Measurements from ENCODE around the gene HIPK3.

DNA sequence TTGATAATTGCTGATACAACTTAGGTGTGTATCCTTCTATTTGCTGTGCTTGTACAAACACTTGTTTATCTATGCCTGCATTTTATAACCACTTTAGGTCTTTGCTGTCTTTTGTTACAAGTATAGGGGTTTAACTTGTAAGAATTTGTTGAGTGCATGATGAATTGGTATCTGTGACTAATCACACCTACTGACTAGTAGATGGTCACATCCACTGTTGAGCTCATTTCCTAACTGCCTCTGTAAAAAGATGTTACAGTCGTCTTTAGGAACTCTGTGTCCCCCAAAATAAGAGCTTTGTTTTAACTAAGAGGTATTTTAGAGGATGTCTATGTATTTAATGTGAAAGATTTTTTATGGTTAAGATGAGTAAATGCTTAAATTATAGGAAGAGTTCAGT, 60.5 kb downstream of the HIPK3 start:
- TF ChIP-seq, protein P1, sequence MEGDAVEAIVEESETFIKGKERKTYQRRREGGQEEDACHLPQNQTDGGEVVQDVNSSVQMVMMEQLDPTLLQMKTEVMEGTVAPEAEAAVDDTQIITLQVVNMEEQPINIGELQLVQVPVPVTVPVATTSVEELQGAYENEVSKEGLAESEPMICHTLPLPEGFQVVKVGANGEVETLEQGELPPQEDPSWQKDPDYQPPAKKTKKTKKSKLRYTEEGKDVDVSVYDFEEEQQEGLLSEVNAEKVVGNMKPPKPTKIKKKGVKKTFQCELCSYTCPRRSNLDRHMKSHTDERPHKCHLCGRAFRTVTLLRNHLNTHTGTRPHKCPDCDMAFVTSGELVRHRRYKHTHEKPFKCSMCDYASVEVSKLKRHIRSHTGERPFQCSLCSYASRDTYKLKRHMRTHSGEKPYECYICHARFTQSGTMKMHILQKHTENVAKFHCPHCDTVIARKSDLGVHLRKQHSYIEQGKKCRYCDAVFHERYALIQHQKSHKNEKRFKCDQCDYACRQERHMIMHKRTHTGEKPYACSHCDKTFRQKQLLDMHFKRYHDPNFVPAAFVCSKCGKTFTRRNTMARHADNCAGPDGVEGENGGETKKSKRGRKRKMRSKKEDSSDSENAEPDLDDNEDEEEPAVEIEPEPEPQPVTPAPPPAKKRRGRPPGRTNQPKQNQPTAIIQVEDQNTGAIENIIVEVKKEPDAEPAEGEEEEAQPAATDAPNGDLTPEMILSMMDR (IDR thresholded peaks at IDR 0.05; ENCODE audit: low read depth, low read length): no peak
- no peak for TF ChIP-seq POLR2A (IDR thresholded peaks at IDR 0.05; ENCODE audit: extremely low read depth, insufficient read length)
- TF ChIP-seq, protein P2, sequence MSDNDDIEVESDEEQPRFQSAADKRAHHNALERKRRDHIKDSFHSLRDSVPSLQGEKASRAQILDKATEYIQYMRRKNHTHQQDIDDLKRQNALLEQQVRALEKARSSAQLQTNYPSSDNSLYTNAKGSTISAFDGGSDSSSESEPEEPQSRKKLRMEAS (IDR thresholded peaks at IDR 0.05; ENCODE audit: low read depth, low read length): no peak
- TF ChIP-seq MYC (IDR thresholded peaks at IDR 0.05; ENCODE audit: low read depth, low read length): no peak

Data from NB4 (cell line).